ENCODE data around the gene CDKL4. TPM values are rescaled to one million over a fixed set of nuclear protein-coding genes. Genes with fewer than 3 reads are reported as not detected.

The CDKL4 gene
- polyA plus RNA-seq, 3 donors = not detected

- no peak overlapping the region for H3K4me3 ChIP-seq (replicated peaks in 1 of 3; ENCODE audit: low read depth in 2 of 3, low read length in 3 of 3)
- no peaks in the 10 kb centered on the region for H4K20me1 ChIP-seq (ENCODE audit: insufficient read depth, low read length)
- DNase-seq = no peak
- H3K79me2 ChIP-seq (ENCODE audit: insufficient read depth, low read length) = no peaks in the 10 kb centered on the region
- H3K4me2 ChIP-seq (replicated peaks; ENCODE audit: extremely low read depth, low read length, poor library complexity, severe bottlenecking) = no peak overlapping the region
- no peaks in the 10 kb centered on the region for H3K27me3 ChIP-seq (ENCODE audit: control insufficient read depth in 2 of 2, insufficient read depth in 2 of 2, low read length in 2 of 2)
- H3K4me1 Mint-ChIP-seq = peaks cover 10% of the 10 kb centered on the region
- no peak overlapping the region for H3K4me3 Mint-ChIP-seq
- no peak overlapping the region for H3K9ac ChIP-seq (ENCODE audit: insufficient read depth, low read length, poor library complexity, severe bottlenecking)
- no peaks in the 10 kb centered on the region for H3K36me3 ChIP-seq (replicated peaks in 1 of 2; ENCODE audit: control insufficient read depth in 1 of 2, insufficient read depth in 2 of 2, low read length in 2 of 2)
- H3K36me3 Mint-ChIP-seq = no peaks in the 10 kb centered on the region
- H3K27me3 Mint-ChIP-seq (ENCODE audit: low read depth in 3 of 3) = peaks cover 0 to 2% (median 0%) of the 10 kb centered on the region in 3 donors
- peaks cover 0 to 2% (median 0%) of the 10 kb centered on the region in 7 donors for H3K9me3 Mint-ChIP-seq
- TF ChIP-seq, protein P1, sequence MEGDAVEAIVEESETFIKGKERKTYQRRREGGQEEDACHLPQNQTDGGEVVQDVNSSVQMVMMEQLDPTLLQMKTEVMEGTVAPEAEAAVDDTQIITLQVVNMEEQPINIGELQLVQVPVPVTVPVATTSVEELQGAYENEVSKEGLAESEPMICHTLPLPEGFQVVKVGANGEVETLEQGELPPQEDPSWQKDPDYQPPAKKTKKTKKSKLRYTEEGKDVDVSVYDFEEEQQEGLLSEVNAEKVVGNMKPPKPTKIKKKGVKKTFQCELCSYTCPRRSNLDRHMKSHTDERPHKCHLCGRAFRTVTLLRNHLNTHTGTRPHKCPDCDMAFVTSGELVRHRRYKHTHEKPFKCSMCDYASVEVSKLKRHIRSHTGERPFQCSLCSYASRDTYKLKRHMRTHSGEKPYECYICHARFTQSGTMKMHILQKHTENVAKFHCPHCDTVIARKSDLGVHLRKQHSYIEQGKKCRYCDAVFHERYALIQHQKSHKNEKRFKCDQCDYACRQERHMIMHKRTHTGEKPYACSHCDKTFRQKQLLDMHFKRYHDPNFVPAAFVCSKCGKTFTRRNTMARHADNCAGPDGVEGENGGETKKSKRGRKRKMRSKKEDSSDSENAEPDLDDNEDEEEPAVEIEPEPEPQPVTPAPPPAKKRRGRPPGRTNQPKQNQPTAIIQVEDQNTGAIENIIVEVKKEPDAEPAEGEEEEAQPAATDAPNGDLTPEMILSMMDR (IDR thresholded peaks at IDR 0.05) = no peak
- 100% methylated on average over 1 of the region's 2 CpGs for WGBS (ENCODE audit: insufficient coverage)
- H2AFZ ChIP-seq (ENCODE audit: insufficient read depth, low read depth, low read length, poor library complexity, severe bottlenecking) = no peak overlapping the region
- H3K27ac Mint-ChIP-seq = no peak overlapping the region
- intact Hi-C loops (cut with micrococcal nuclease) = no loop called here
- H3K9me3 ChIP-seq (replicated peaks in 1 of 2; ENCODE audit: control insufficient read depth in 1 of 2, insufficient read depth in 1 of 2, low read length in 2 of 2) = no peaks in the 10 kb centered on the region
- H3K27ac ChIP-seq (ENCODE audit: low read depth in 1 of 2, low read length in 2 of 2) = no peak overlapping the region
- H3K4me1 ChIP-seq (ENCODE audit: control insufficient read depth in 1 of 2, insufficient read depth in 2 of 2, low read length in 2 of 2) = peaks cover 6 to 8% of the 10 kb centered on the region in 2 donors
Measured at GRCh38 chr2:39220136-39220535, 23.6 kb downstream of the CDKL4 start.

DNA sequence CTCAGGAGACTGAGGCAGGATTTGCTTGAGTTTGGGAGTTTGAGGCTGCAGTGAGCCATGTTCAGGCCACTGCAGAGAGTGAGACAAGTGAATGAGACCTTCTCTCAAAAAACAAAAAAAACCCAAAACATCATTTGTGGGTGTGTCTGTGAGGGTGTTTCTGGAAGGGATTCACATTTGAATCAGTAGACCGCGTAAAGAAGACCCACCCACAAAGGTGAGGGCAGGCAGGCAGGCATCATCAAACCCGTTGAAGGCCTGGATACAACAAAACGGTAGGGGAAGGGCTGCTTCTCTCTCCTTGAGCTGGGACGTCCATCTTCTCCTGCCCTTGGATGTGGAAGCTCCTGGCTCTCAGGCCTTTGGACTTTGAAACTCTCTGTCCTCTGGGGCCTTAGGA is 25.4 kb downstream of the CDKL4 start:
- Histone ChIP-seq H3K79me2 (ENCODE audit: insufficient read depth, low read length) (no peaks in the 10 kb centered on the region), H3K27ac (ENCODE audit: low read depth in 1 of 2, low read length in 2 of 2) (no peak overlapping the region), H3K27me3 (ENCODE audit: control insufficient read depth in 2 of 2, insufficient read depth in 2 of 2, low read length in 2 of 2) (no peaks in the 10 kb centered on the region), H3K9ac (ENCODE audit: insufficient read depth, low read length, poor library complexity, severe bottlenecking) (no peak overlapping the region), H4K20me1 (ENCODE audit: insufficient read depth, low read length) (no peaks in the 10 kb centered on the region), H3K36me3 (replicated peaks in 1 of 2; ENCODE audit: control insufficient read depth in 1 of 2, insufficient read depth in 2 of 2, low read length in 2 of 2) (no peaks in the 10 kb centered on the region), H3K4me1 (ENCODE audit: control insufficient read depth in 1 of 2, insufficient read depth in 2 of 2, low read length in 2 of 2) (peaks cover 6 to 8% of the 10 kb centered on the region in 2 donors), H2AFZ (ENCODE audit: insufficient read depth, low read depth, low read length, poor library complexity, severe bottlenecking) (peak overlapping the region; percentile 41), H3K4me2 (replicated peaks; ENCODE audit: extremely low read depth, low read length, poor library complexity, severe bottlenecking) (no peak overlapping the region), H3K4me3 (replicated peaks in 1 of 3; ENCODE audit: low read depth in 2 of 3, low read length in 3 of 3) (no peak overlapping the region), H3K9me3 (replicated peaks in 1 of 2; ENCODE audit: control insufficient read depth in 1 of 2, insufficient read depth in 1 of 2, low read length in 2 of 2) (no peaks in the 10 kb centered on the region)
- Mint-ChIP-seq H3K4me3 (no peak overlapping the region), H3K27me3 (ENCODE audit: low read depth in 3 of 3) (peaks cover 0 to 1% (median 0%) of the 10 kb centered on the region in 3 donors), H3K9me3 (peaks cover 0 to 2% (median 0%) of the 10 kb centered on the region in 7 donors), H3K4me1 (peaks cover 10% of the 10 kb centered on the region), H3K36me3 (no peaks in the 10 kb centered on the region), H3K27ac (no peak overlapping the region)
- intact Hi-C loops (cut with micrococcal nuclease) = no loop called here
- no peak for DNase-seq
- TF ChIP-seq, protein P1 (IDR thresholded peaks at IDR 0.05) = no peak
- 86% methylated on average over 3 of the region's 5 CpGs for WGBS (ENCODE audit: insufficient coverage)

Data from CD14-positive monocyte (primary cell).